Fibroblast of skin of right biceps (primary cell): ENCODE measurements around the gene CCNI2.
A peak's percentile ranks its signal among the peaks of the same experiment; 100 is the strongest.

Experiments used
- DNase-seq: peaks from one replicate; pipeline ENCODE4 v3.0.0-alpha.2; 2013

Gene CCNI2

GRCh38 chr5:132766020-132766805 lies 19.0 kb downstream of the CCNI2 start:
- DNase-seq = no peak

GRCh38 chr5:132766806-132767055 lies 19.5 kb downstream of the CCNI2 start:
- no peak for DNase-seq

DNA sequence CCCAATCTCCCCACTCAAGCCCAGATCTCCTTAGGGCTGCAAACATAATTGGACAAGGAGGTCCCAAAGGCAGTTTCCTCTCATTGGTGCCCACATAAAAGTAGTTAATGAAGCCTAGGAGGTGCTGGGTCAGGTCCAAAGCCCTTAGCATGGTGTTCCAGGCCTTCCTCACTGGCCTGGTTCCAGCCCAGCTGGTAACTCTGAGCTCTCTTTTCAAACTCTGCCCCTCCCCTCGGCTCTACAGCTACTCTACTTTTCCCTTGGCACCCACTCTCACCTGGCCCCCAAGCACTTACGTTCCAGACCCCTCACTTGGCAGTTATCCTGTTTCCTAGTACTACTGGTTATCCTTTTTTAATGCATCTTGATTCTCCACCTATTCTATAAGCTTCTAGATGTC lies 19.9 kb downstream of the CCNI2 start:
- DNase-seq = no peak

GRCh38 chr5:132768485-132768868 lies 21.3 kb downstream of the CCNI2 start:
- no peak for DNase-seq

GRCh38 chr5:132770476-132771159 lies 23.4 kb downstream of the CCNI2 start:
- DNase-seq = no peak

GRCh38 chr5:132771503-132771998 lies 24.3 kb downstream of the CCNI2 start:
- peak; percentile 64 for DNase-seq

DNA sequence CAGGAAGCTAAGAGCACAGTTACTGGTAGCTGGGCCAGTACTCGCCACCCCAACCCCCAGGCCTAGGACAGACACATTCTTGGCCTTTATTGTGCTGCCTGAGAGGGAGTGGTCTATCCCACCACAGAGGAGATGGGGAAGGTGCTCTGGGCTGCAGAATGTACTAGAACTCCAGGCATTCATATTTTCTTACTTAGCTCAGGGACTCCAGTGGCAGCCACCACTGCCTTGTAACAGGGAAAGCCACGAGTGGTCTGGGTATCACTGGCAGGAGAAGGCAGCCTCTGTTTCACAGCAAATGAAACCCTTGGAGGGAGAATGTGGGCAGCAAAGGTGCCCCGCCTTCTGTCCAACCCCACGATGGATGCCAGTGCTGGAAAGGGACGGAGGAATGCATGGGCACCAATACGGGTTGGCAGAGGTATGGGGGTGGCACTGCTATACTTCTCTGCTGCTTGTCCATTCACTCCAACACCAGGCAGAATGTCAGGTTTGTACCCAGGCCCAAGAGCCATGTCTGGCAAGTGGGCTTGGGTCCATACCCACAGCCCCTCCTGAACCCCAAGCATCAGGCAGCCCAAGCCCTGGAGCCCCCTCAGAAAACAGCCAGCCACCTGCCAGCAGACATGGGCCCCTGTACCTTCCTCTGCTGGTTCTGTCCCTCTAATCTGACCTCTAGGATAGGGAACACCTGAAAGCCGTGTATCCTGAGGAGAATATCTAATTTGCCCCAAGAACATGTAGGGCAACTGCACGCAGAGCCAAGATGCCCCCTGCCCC lies 25.3 kb downstream of the CCNI2 start:
- DNase-seq = no peak

- no peak for DNase-seq
Measured at GRCh38 chr5:132773114-132773513, 25.9 kb downstream of the CCNI2 start.

- no peak for DNase-seq
Measured at GRCh38 chr5:132773601-132774355, 26.6 kb downstream of the CCNI2 start.

- no peak for DNase-seq
Measured at GRCh38 chr5:132774406-132774805, 27.2 kb downstream of the CCNI2 start.

- no peak for DNase-seq
Measured at GRCh38 chr5:132774896-132775295, 27.7 kb downstream of the CCNI2 start.

- DNase-seq = no peak
Measured at GRCh38 chr5:132775476-132775961, 28.3 kb downstream of the CCNI2 start.

GRCh38 chr5:132776131-132776937 lies 29.1 kb downstream of the CCNI2 start:
- peak; percentile 49 for DNase-seq

- no peak for DNase-seq
Measured at GRCh38 chr5:132776938-132777208, 29.6 kb downstream of the CCNI2 start.

DNA sequence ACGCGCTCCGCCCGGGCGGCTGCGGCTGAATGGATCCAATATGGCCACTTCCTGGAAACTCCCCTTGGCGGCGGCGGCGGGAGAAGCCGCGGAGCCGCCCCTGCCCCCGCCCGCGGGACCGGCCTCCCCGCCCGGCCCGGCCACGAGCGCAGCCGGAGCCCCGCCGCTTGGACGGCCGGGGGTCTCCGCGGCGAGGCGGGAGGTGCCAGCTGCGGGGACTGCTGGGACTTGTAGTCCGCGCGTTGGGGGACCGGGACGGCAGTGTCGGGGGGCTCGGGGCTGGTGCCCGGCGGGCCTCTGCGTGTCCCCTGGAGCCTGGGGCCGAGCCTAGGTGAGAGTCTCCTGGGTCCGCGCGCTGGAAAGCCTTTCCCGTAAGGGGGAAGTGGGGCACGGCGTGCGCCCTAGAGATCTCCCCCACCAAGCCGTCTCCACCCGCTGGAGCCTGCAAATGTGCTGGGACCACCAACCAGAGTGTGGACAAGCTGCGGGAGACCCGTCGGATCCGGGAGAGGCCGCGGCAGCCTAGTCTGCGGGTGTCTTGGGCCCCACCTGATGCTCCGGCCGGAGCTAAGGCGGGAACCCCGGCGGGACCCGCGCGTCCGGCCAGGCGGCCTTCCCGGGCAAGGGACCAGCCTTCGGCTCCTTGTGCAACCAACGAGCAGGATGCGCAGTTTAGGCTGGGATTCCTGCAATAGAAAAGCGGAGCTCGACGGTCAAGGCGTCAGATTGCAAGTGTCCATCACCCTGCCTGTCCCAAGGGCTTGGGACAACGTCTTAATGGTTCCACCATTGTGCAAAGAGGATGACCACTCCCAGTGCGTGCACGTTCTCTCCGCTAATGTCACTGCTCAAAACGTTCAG lies 30.2 kb downstream of the CCNI2 start, which contains the start of gene SEPTIN8:
SEPTIN8 (minus strand) TSS at position 31 of the 861 bp plus-strand sequence. CDS start 102 bp downstream, outside the sequence.
- peak; percentile 54 for DNase-seq

- DNase-seq = no peak
Measured at GRCh38 chr5:132778129-132778528, 30.9 kb downstream of the CCNI2 start.

DNA sequence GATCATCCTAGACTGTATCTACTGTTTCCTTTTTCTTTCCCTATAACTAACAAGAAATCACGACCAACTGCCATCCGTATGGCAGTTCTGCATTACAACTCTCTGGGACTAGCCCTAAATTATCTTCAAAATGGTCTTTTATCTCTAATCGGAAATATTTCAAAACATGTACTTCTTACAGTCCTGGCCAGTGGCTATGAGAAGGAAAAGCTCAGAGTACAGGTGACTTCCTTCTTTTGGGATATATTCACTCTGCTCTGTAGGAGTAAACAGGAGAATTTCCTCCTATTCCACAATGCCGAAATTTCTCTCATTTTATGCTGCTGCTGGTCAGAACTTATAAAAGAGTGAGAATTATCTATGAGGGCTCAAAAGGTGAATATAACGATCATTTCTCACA lies 31.6 kb downstream of the CCNI2 start:
- DNase-seq = no peak

DNA sequence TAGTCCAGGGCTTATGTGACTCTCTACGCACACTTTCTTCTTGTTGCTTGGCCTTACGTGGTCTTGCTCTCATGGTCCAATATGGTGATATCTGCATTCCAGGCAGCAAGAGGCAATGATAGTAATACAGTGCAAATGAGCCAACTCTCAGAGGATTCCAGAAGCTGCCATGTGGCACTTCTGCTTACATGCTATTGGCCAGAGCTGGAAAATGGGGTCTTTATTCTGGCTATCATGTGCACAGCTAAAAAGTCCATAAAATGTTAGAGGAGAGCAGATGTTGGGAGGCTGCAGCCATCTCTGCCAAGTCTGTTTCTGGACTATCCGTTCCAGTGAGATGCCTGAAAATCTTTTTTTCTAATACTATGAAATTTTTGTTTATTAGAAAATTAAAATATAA lies 32.7 kb downstream of the CCNI2 start:
- DNase-seq = no peak

- DNase-seq = no peak
Measured at GRCh38 chr5:132780577-132780976, 33.4 kb downstream of the CCNI2 start.

GRCh38 chr5:132781029-132781428 lies 33.8 kb downstream of the CCNI2 start:
- no peak for DNase-seq

DNA sequence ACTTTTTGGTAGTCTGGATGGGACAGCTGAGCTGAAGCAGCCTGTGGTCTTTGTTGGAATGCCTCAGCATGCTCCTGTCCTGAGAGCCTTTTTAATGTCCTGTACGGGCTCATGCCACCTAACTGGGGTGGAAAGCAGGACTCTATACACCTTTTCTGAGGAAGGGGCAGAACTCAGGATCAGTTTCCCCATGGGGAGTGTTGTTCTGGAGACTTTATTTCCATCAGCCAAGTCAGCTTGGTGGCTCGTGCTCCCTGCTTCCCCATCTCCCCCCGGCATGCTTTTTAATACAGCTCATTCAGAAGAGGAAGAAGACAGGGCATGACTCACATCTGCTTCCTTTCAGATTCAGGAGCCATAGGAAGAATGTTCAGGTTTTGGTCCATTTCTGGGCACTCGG lies 34.9 kb downstream of the CCNI2 start:
- DNase-seq = peak; percentile 81
